Spinal cord (tissue), 10 donors: ENCODE data around the gene DAND5. TPM values are rescaled to one million over a fixed set of nuclear protein-coding genes. Genes with fewer than 3 reads are reported as not detected.

Experiments
- DNase-seq, 6 donors: peaks; one replicate each; pipeline versions ENCODE4 v3.0.0 to v3.0.0-alpha.2; 2013 to 2015; ENCODE audit warnings: low spot score in 6 of 6, low read depth in 4 of 6
- H3K27ac ChIP-seq: one replicate; pipeline ENCODE4 v1.5.1; 2013; ENCODE audit warnings: low read depth, low read length, control low read depth
- H3K27me3 ChIP-seq: one replicate; pipeline ENCODE4 v1.6.1; 2013; ENCODE audit warnings: low read length; ENCODE audit not compliant: control insufficient read depth, insufficient read depth
- H3K36me3 ChIP-seq: one replicate; pipeline ENCODE4 v1.6.1; 2013; ENCODE audit warnings: low read length; ENCODE audit not compliant: control insufficient read depth, insufficient read depth
- H3K4me1 ChIP-seq: one replicate; pipeline ENCODE4 v1.6.1; 2013; ENCODE audit warnings: low read length; ENCODE audit not compliant: control insufficient read depth, insufficient read depth
- H3K4me3 ChIP-seq: one replicate; pipeline ENCODE4 v1.5.1; 2013; ENCODE audit warnings: low read depth, low read length, control low read depth
- H3K9me3 ChIP-seq: one replicate; pipeline ENCODE4 v1.6.1; 2013; ENCODE audit warnings: low read length; ENCODE audit not compliant: control insufficient read depth, insufficient read depth
- WGBS: methylation state at CpG from one replicate; pipeline ENCODE4 v1.1.5; 2013; ENCODE audit warnings: missing lambda C conversion rate; ENCODE audit not compliant: insufficient coverage; 5-methylcytosine and 5-hydroxymethylcytosine counted together
- polyA plus RNA-seq, 2 donors: library from polyadenylated mRNA; unstranded; fragments of 120-200 nt; gene quantifications; one replicate each; pipeline ENCODE4 v1.2.1, GENCODE V29; 2013; ENCODE audit not compliant: insufficient read length in 2 of 2
- total RNA-seq, 2 donors: library from RNA; depleted of rRNA in 1 of 2; stranded (reverse); fragments of 120-200 nt in 1 of 2; fragments of >200 nt in 1 of 2; gene quantifications; one replicate each; pipeline versions ENCODE4 v1.2.3 to v1.2.4, GENCODE V29; 2013 to 2014
- donor health status: healthy.

DAND5 gene
- total and polyA plus RNA-seq, 4 donors = 0.28 to 0.49 (median 0.44) TPM; not detected in 1

DNA sequence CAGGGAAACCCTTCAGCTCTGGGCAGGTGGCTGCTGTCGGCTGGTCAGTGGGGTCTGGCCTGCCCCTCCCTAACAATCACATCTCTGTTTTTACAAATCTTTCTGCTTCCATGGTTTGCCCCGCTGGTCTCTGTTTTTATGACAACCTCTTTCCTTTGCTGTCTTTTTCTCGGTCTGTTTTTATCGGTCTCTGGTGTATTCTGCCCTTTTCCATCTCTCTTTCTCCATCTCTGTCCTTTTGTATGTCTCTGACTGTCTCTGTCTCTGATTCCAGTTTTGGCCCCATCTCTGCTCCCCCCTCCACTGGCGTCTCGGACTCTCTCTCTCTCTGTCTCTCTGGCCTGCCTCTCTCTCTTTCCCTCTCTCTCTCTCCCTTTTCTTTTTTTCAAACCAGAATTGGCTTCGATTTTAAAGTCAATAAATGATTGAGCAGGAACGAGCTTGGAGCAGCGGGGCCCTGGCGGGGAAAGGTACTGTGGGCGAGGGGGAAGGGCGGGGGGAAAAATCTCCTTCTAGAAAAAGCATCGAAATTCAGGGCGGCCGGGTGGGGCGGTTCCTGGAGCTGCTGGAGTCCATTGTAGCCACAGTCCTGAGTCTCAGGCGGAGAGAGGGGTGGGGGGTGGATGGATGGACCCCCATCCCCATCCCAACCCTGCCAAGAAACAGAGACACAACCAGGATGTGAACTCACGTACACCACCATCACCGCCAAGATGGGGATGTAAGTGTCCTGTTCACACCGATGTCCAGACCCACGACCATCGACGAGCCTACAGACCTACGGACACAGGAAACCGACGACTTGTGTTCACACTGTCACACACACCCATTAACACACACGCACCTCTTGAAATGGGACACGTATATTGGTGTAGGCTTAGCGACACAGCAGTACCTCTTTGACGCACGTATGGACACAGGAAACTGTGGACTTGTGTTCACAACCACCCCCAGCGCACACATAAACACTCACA, 28.9 kb downstream of the DAND5 start:
- Histone ChIP-seq H3K4me1 (peaks cover 75% of the 10 kb centered on the region), H3K27me3 (peaks cover 5% of the 10 kb centered on the region), H3K27ac (peak overlapping the region; percentile 82), H3K4me3 (peak overlapping the region; percentile 74), H3K9me3 (no peaks in the 10 kb centered on the region), H3K36me3 (peaks cover 36% of the 10 kb centered on the region)
- peak in 2 of 6 donors; percentile 52 to 84 for DNase-seq
- WGBS = 58% methylated on average over 23 of the region's 32 CpGs

DNA sequence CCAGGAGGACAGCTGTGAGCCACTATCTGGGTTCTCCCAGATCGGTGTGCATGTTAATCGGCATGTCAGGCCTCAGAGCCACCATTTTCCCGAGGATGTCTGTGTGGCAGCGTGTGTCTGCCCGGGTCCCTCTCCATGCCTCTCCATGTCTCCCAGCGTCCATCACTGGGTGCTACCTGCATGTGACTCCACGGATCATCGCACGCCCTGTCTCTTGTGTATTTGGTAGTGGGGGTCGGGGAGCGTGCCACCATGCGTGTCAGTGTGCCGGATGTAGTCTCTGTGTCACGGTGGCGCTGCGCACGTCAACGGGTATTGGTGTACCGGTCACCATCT, 31.8 kb downstream of the DAND5 start:
- no peaks in the 10 kb centered on the region for H3K9me3 ChIP-seq
- H3K27me3 ChIP-seq = peaks cover 9% of the 10 kb centered on the region
- H3K36me3 ChIP-seq = peaks cover 45% of the 10 kb centered on the region
- DNase-seq = no peak
- WGBS = 74% methylated on average over 16 of the region's 19 CpGs
- no peak overlapping the region for H3K4me3 ChIP-seq
- H3K4me1 ChIP-seq = peaks cover 97% of the 10 kb centered on the region
- peak overlapping the region; percentile 94 for H3K27ac ChIP-seq

GRCh38 chr19:13001502-13002165, 32.3 kb downstream of the DAND5 start:
- Histone ChIP-seq H3K27me3 (peaks cover 12% of the 10 kb centered on the region), H3K9me3 (no peaks in the 10 kb centered on the region), H3K27ac (peak overlapping the region; percentile 94), H3K4me1 (peaks cover 99% of the 10 kb centered on the region), H3K4me3 (peak overlapping the region; percentile 18), H3K36me3 (peaks cover 44% of the 10 kb centered on the region)
- peak in 1 of 6 donors; percentile 59 for DNase-seq
- 43% methylated on average over 41 of the region's 41 CpGs for WGBS

GRCh38 chr19:13002166-13002898, 33.0 kb downstream of the DAND5 start:
- Histone ChIP-seq H3K9me3 (no peaks in the 10 kb centered on the region), H3K4me3 (peak overlapping the region; percentile 18)
- DNase-seq = peak in 5 of 6 donors; percentile 82 to 99 (median 89)

DNA sequence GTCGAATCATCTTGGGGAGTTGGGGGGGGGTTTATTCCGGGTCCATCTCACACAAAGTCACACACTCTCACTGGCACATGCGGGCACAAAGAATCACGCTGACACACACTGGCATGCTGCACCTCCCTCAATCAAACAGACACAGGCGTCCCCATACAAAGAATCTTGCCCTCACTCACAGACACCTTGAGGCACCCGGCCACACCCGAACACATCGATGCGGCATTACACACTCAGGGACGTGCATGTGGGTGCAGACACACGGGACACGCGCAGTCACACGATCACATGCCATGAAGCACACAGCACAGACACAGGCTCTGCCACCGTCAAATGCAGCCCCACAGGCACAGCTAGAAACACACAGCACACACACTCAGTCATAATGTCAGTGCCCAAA, 33.7 kb downstream of the DAND5 start:
- 57% methylated on average over 12 of the region's 15 CpGs for WGBS
- peaks cover 14% of the 10 kb centered on the region for H3K27me3 ChIP-seq
- H3K27ac ChIP-seq = peak overlapping the region; percentile 94
- peak in 1 of 6 donors; percentile 83 for DNase-seq
- H3K4me3 ChIP-seq = no peak overlapping the region
- H3K4me1 ChIP-seq = peaks cover 99% of the 10 kb centered on the region
- peaks cover 32% of the 10 kb centered on the region for H3K36me3 ChIP-seq
- no peaks in the 10 kb centered on the region for H3K9me3 ChIP-seq

More at GRCh38 chr19:13002166-13002898, 33.0 kb downstream of the DAND5 start:
- H3K27me3 ChIP-seq = peaks cover 16% of the 10 kb centered on the region
- 21% methylated on average over 26 of the region's 29 CpGs for WGBS
- H3K27ac ChIP-seq = peak overlapping the region; percentile 94
- peaks cover 99% of the 10 kb centered on the region for H3K4me1 ChIP-seq
- peaks cover 37% of the 10 kb centered on the region for H3K36me3 ChIP-seq

DNA sequence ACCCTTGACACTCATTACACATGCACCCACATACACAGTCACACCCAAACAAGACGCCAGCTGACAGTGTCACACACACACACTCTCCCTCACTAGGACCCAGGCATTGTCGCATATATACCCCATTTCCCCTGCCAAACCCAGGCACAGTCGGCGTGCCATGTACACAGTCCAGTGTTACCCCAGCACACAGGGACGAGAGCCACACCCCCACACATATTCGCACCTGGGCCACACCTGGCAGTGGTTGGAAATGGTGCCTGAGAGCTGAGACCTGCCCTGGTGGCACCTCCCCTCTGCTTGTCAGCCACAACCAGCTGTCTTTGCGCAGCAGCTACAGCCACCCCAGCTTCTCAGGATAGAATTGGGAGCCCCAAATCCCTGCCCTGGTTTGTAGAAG, 34.9 kb downstream of the DAND5 start:
- Histone ChIP-seq H3K4me3 (no peak overlapping the region), H3K27ac (no peak overlapping the region), H3K9me3 (no peaks in the 10 kb centered on the region), H3K36me3 (peaks cover 29% of the 10 kb centered on the region), H3K27me3 (peaks cover 21% of the 10 kb centered on the region), H3K4me1 (peaks cover 100% of the 10 kb centered on the region)
- peak in 1 of 6 donors; percentile 10 for DNase-seq
- WGBS = 87% methylated on average over 6 of the region's 7 CpGs

DNA sequence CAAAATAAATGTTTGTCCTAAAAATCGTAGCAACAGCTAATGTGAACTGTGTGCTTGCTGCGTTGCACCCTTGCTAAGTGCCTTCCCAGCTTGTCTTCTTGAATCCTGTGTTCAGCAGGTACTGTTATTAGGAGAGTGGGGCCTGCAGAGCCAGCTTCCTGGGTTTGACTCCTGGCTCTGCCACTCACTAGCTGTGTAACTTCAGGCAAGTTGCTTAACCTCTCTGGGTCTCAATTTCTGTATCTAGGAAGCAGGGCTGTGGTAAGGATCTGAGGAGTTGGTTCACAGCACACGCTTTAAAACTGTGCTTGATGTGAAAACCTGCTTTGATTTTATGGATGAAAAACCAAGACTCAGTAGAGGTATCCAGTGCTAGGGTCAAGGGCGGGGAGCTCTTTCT, 35.9 kb downstream of the DAND5 start:
- Histone ChIP-seq H3K36me3 (peaks cover 29% of the 10 kb centered on the region), H3K4me3 (no peak overlapping the region), H3K9me3 (no peaks in the 10 kb centered on the region), H3K4me1 (peaks cover 100% of the 10 kb centered on the region), H3K27me3 (peaks cover 31% of the 10 kb centered on the region), H3K27ac (no peak overlapping the region)
- no peak for DNase-seq
- 92% methylated on average over 4 of the region's 4 CpGs for WGBS

GRCh38 chr19:13005861-13006370, 36.5 kb downstream of the DAND5 start:
- Histone ChIP-seq H3K4me3 (no peak overlapping the region), H3K9me3 (no peaks in the 10 kb centered on the region), H3K27me3 (peaks cover 38% of the 10 kb centered on the region), H3K36me3 (peaks cover 30% of the 10 kb centered on the region), H3K4me1 (peaks cover 100% of the 10 kb centered on the region), H3K27ac (no peak overlapping the region)
- 43% methylated on average over 11 of the region's 12 CpGs for WGBS
- peak in 1 of 6 donors; percentile 17 for DNase-seq
